BE2C (cell line): ENCODE data around the gene VASH1.

Experiments used
- DNase-seq: peaks from one replicate; pipeline ENCODE4 v3.0.0-alpha.2; 2020
- H3K27me3 ChIP-seq: fragments of 250-450 bp; sonication (Bioruptor Pico); 2 replicates; pipeline ENCODE4 v1.5.1; 2020; ENCODE audit warnings: mild to moderate bottlenecking
- H3K36me3 ChIP-seq: fragments of 250-450 bp; sonication (Bioruptor Pico); 2 replicates; pipeline ENCODE4 v1.5.1; 2020; ENCODE audit warnings: mild to moderate bottlenecking
- H3K4me1 ChIP-seq: fragments of 250-450 bp; sonication (Bioruptor Pico); 2 replicates; pipeline ENCODE4 v1.5.1; 2020
- H3K4me3 ChIP-seq: 2 replicates; pipeline ENCODE4 v1.5.1; 2011; ENCODE audit warnings: low read depth, low read length
- H3K9me3 ChIP-seq: fragments of 250-450 bp; sonication (Bioruptor Pico); 2 replicates; pipeline ENCODE4 v1.5.1; 2020
- CTCF ChIP-seq: IDR thresholded peaks from 2 replicates; pipeline ENCODE4 v1.5.1; 2012; ENCODE audit warnings: mild to moderate bottlenecking, low read depth, low read length

VASH1 gene

DNA sequence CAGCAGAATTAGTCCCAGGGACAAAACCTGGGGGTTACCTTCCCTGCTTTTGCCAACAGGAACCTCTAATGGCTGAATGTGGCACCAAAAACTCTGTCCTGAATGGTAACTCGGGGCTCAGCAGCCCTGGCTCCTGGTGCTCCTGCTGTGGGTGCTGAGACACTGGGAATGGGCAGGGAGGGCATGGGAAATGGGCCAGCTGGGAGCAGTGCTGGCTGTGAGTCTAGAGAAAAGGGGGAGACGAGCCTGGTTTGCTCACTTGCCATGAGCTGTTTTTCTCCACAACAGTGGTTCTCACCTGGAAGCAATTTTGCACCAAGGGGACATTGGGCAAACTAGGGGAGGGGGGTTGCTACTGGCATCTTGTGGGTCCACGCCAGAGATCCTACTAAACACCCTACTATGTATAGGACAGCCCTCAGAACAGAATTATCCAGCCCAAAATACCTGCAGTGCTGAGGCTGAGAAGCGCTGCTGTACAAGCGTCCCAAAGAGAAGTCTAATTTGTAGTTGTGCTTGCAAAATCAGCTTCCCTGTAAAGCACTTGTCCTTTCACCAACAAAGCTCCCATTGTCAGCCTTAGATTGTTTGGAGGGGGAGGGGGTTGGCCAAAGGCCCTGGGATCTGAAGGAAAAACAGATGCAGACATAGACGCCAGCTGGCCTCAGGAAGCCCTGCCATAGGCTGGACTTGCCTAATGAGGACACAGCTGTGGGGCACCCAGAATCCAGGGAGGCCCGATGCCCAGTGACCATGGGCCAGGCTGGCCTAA is 68.6 kb downstream of the VASH1 start:
- Histone ChIP-seq H3K4me3 (no peak overlapping the region), H3K9me3 (no peaks in the 10 kb centered on the region), H3K36me3 (no peaks in the 10 kb centered on the region), H3K27me3 (no peaks in the 10 kb centered on the region), H3K4me1 (no peaks in the 10 kb centered on the region)
- peak; percentile 46 for DNase-seq
- TF ChIP-seq CTCF, result no peak

- TF ChIP-seq CTCF, result no peak
Measured at GRCh38 chr14:76830556-76830955, 69.3 kb downstream of the VASH1 start.

GRCh38 chr14:76832503-76832988 is 71.3 kb downstream of the VASH1 start:
- H3K9me3 ChIP-seq, result no peaks in the 10 kb centered on the region
- no peak for DNase-seq
- no peaks in the 10 kb centered on the region for H3K27me3 ChIP-seq
- no peaks in the 10 kb centered on the region for H3K4me1 ChIP-seq
- TF ChIP-seq CTCF, result no peak
- H3K36me3 ChIP-seq, result no peaks in the 10 kb centered on the region
- H3K4me3 ChIP-seq, result no peak overlapping the region

More at GRCh38 chr14:76830556-76830955, 69.3 kb downstream of the VASH1 start:
- Histone ChIP-seq H3K27me3 (no peaks in the 10 kb centered on the region), H3K4me3 (no peak overlapping the region), H3K36me3 (no peaks in the 10 kb centered on the region), H3K9me3 (no peaks in the 10 kb centered on the region), H3K4me1 (no peaks in the 10 kb centered on the region)
- DNase-seq, result no peak
